Fibroblast of villous mesenchyme (primary cell): ENCODE results near the gene BCAS4. TPM values are rescaled to one million over a fixed set of nuclear protein-coding genes. Genes with fewer than 3 reads are reported as not detected.
"Not testable (repeated sequence)": the region's sequence is repeated elsewhere in the genome, so short reads cannot be mapped to it uniquely, and the experiment has no call there.

Experiments
- DNase-seq: peaks from one replicate; pipeline ENCODE4 v3.0.0-alpha.2; 2010; ENCODE audit warnings: low read depth
- H3K4me3 ChIP-seq: 2 replicates; pipeline ENCODE4 v1.5.1; 2011; ENCODE audit warnings: low read depth, mild to moderate bottlenecking, low read length
- total RNA-seq: library from RNA; depleted of rRNA; stranded (reverse); fragments of >200 nt; gene quantifications from 2 replicates; pipeline ENCODE4 v1.2.3, GENCODE V29; 2012
- TF ChIP-seq, protein P1 (sequence below): IDR thresholded peaks from 2 replicates; pipeline ENCODE4 v1.5.1; 2012; ENCODE audit warnings: low read depth, mild to moderate bottlenecking, low read length; ENCODE audit not compliant: insufficient read depth

The BCAS4 gene
- total RNA-seq, 1 donor: 7.3 TPM

DNA sequence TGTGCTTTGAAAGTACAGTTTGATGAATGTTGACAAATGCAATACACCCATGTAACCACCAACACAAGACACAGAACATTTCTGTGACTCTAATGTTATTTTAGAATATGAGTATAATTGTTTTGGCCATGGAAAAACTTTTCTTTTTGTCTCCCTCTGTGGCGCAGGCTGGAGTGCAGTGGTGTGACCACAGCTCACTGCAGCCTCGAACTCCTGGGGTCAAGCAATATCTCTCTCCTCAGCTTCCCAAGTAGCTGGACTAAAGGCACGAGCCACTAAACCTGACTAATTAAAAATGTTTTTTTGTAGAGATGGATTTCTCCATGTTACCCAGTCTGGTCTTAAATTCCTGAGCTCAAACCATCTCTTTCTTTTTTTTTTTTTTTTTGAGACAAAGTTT lies 20.3 kb upstream of the BCAS4 start:
- TF ChIP-seq, protein P1, sequence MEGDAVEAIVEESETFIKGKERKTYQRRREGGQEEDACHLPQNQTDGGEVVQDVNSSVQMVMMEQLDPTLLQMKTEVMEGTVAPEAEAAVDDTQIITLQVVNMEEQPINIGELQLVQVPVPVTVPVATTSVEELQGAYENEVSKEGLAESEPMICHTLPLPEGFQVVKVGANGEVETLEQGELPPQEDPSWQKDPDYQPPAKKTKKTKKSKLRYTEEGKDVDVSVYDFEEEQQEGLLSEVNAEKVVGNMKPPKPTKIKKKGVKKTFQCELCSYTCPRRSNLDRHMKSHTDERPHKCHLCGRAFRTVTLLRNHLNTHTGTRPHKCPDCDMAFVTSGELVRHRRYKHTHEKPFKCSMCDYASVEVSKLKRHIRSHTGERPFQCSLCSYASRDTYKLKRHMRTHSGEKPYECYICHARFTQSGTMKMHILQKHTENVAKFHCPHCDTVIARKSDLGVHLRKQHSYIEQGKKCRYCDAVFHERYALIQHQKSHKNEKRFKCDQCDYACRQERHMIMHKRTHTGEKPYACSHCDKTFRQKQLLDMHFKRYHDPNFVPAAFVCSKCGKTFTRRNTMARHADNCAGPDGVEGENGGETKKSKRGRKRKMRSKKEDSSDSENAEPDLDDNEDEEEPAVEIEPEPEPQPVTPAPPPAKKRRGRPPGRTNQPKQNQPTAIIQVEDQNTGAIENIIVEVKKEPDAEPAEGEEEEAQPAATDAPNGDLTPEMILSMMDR: no peak
- DNase-seq: no peak
- no peak overlapping the region for H3K4me3 ChIP-seq

DNA sequence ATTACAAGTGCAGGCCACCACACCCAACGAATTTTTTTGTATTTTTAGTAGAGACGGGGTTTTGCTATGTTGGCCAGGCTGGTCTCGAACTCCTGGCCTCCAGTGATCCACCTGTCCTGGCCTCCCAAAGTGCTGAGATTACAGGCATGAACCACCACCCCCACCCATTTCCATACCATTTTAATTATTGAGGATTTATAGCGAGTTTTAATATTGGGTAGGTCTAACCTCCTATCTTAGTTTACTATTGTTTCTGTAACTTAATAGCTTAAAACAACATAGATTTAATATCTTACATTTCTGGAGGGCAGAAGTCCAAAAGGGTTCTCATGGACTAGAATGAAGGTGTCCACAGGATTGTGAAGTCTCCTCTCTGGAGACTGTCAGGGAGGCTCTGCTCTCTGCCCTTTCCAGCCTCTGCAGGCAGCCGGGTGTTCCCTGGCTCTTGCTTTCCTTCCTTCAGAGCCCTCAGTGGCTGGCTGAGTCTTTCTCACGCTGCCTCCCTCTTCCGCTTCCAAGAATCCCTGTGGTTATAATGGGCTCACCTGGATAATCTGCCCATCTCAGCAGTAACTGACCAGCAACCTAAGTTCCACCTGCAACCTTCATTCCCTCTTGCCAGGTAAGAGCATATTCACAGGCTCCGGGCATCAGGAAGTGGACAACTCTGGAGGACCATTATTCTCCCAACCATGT lies 18.6 kb upstream of the BCAS4 start:
- DNase-seq: no peak
- TF ChIP-seq, protein P1: no peak
- H3K4me3 ChIP-seq: no peak overlapping the region

- DNase-seq: no peak
- TF ChIP-seq, protein P1: no peak
- no peak overlapping the region for H3K4me3 ChIP-seq
Measured at GRCh38 chr20:50777373-50777772, 17.5 kb upstream of the BCAS4 start.

GRCh38 chr20:50778994-50779393 lies 15.9 kb upstream of the BCAS4 start:
- H3K4me3 ChIP-seq, DNase-seq: not testable (repeated sequence)

DNA sequence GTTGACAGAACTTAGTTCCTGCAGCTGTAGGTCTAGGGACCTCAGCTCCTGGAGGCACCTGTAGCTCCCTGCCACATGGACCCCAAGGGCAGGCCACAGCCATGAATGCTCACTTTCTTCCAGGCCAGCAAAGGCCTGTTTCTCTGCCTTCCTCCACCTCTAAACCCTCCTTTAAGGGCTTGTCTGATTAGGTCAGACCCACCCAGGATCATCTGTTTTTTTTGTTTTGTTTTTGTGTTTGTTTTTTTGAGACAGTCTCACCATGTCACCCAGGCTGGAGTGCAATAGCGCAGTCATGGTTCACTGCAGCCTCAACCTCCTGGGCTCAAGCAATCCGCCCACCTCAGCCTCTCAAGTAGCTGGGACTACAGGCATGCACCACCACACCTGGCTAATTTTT lies 11.5 kb upstream of the BCAS4 start:
- DNase-seq: no peak
- H3K4me3 ChIP-seq: no peak overlapping the region
- TF ChIP-seq, protein P1: no peak

- TF ChIP-seq, protein P1: no peak
- no peak overlapping the region for H3K4me3 ChIP-seq
- DNase-seq: no peak
Measured at GRCh38 chr20:50783903-50784302, 11.0 kb upstream of the BCAS4 start.

DNA sequence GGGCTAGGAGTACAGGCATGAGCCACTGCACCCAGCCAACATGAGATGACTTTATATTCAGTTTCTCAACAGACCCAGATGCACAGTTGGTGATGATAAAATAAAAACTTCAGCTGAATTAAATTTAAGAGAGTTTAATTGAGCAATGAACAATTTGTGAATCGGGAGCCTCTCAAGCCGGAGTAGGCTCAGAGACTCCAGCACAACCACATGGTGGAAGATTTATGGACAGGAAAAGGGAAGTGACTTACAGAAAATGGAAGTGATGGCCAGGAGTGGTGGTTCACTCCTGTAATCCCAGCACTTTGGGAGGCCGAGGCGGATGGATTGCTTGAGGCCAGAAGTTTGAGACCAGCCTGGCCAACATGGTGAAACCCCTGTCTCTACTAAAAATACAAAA lies 10.4 kb upstream of the BCAS4 start:
- DNase-seq: no peak
- H3K4me3 ChIP-seq: no peak overlapping the region
- TF ChIP-seq, protein P1: no peak
